ENCODE results near the gene TXNRD2. TPM values are rescaled to one million over a fixed set of nuclear protein-coding genes. Genes with fewer than 3 reads are reported as not detected.
"Not testable (repeated sequence)": the region's sequence is repeated elsewhere in the genome, so short reads cannot be mapped to it uniquely, and the experiment has no call there.

Gene TXNRD2
- total RNA-seq, 1 donor from 2014 or later = 23.5 TPM

DNA sequence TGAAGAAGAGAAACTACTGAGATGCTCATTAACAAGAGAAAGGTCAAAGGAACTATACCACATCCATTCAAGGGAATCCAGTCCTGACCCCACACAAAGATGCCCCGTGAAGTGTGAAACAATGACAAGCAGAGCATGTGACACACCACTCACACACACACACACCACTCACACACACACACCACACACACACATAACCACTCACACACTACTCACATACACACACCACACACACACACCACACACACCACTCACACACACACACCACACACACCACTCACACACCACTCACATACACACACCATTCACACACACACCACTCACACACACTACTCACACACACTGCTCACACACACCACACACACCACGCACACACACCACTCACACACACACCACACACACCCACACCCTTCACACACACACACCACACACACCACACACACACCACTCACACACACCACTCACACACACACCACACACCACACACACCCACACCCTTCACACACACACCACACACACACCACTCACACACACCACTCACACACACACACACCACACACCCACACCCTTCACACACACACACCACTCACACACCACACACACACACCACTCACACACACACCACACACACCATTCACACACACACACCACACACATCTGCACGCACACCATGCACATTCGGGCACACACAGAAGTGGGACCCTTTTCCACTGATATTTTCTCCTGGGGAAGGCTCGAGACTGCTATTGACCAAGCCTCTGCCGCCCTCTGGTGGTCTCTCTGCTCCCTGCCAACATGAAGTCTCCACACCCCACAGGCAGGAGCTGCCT lies 32.1 kb downstream of the TXNRD2 start:
- Mint-ChIP-seq H3K4me3 (no peak overlapping the region), H3K36me3 (ENCODE audit: low read depth) (peaks cover 13% of the 10 kb centered on the region), H3K27me3 (no peaks in the 10 kb centered on the region), H3K27ac (no peak overlapping the region), H3K9me3 (no peaks in the 10 kb centered on the region), H3K4me1 (peaks cover 5% of the 10 kb centered on the region)
- intact Hi-C loops (cut with micrococcal nuclease) = loop anchor here (1.0 kb wide), 1 partner anchor 179 kb away; no protein-coding TSS in a partner anchor
- DNase-seq = peak; percentile 93

- H3K27ac Mint-ChIP-seq; H3K4me3 Mint-ChIP-seq; DNase-seq; H3K4me1 Mint-ChIP-seq; intact Hi-C loops (cut with micrococcal nuclease); H3K27me3 Mint-ChIP-seq; H3K36me3 Mint-ChIP-seq (ENCODE audit: low read depth); H3K9me3 Mint-ChIP-seq: not testable (repeated sequence)
These were observed 33.7 kb downstream of the TXNRD2 start for GRCh38 chr22:19907902-19908301.

- DNase-seq; H3K27ac Mint-ChIP-seq; H3K36me3 Mint-ChIP-seq (ENCODE audit: low read depth); H3K4me3 Mint-ChIP-seq; H3K27me3 Mint-ChIP-seq; H3K4me1 Mint-ChIP-seq; intact Hi-C loops (cut with micrococcal nuclease); H3K9me3 Mint-ChIP-seq: not testable (repeated sequence)
These were observed 34.8 kb downstream of the TXNRD2 start for GRCh38 chr22:19906864-19907263.

DNA sequence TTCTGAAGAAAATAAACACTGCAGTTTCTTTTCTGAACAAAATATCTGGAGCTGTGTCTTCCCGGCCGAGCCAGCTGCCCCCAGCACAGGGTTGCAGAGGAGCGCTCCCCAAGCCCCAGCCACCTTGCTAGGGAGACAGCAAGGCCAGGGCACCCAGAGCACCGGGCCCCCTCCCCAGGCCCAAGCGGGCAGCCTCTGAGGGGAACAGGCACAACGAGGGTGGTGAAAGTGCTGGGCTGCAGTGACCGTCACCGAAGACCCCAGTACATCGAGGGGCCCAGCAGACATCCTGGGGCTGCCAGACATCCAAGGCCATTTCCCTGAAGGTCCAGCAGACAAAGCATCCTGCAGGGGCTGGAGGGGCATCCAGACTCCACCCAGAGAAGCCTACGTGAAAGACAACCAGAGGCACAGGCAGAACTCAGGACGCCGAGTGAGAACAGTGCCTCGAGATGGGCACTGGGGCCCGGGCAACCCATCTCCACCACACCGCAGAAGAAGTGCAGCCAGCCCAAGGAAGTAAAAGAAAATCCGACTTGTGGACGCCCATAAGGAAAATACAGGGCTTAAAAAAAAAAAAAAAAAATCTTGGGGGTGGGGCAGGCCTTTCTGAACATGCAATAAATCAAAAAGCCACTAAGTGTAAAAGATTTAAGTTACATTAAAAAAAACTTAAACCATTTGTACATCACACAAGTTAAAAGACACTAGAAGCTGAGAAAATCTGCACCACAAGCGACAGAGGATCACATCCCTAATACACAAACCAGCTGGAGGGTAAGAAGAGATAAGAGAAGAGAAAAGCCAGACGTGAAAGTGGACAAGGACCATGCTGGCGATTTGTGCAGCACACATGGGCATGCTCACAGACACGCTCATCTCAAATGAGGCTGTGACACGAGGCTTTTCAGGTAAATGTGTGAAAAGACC lies 36.0 kb downstream of the TXNRD2 start:
- DNase-seq = no peak

GRCh38 chr22:19904935-19905334 lies 36.7 kb downstream of the TXNRD2 start:
- no peak for DNase-seq
- no peaks in the 10 kb centered on the region for H3K9me3 Mint-ChIP-seq
- peaks cover 2% of the 10 kb centered on the region for H3K36me3 Mint-ChIP-seq (ENCODE audit: low read depth)
- no peak overlapping the region for H3K4me3 Mint-ChIP-seq
- intact Hi-C loops (cut with micrococcal nuclease) = no loop called here
- H3K27me3 Mint-ChIP-seq = no peaks in the 10 kb centered on the region
- no peak overlapping the region for H3K27ac Mint-ChIP-seq
- peaks cover 5% of the 10 kb centered on the region for H3K4me1 Mint-ChIP-seq

More for the DNA sequence above, 36.0 kb downstream of the TXNRD2 start:
- intact Hi-C loops (cut with micrococcal nuclease) = no loop called here
- Mint-ChIP-seq H3K36me3 (ENCODE audit: low read depth) (peaks cover 2% of the 10 kb centered on the region), H3K4me1 (peaks cover 5% of the 10 kb centered on the region), H3K27ac (no peak overlapping the region), H3K27me3 (no peaks in the 10 kb centered on the region), H3K9me3 (no peaks in the 10 kb centered on the region), H3K4me3 (no peak overlapping the region)

DNA sequence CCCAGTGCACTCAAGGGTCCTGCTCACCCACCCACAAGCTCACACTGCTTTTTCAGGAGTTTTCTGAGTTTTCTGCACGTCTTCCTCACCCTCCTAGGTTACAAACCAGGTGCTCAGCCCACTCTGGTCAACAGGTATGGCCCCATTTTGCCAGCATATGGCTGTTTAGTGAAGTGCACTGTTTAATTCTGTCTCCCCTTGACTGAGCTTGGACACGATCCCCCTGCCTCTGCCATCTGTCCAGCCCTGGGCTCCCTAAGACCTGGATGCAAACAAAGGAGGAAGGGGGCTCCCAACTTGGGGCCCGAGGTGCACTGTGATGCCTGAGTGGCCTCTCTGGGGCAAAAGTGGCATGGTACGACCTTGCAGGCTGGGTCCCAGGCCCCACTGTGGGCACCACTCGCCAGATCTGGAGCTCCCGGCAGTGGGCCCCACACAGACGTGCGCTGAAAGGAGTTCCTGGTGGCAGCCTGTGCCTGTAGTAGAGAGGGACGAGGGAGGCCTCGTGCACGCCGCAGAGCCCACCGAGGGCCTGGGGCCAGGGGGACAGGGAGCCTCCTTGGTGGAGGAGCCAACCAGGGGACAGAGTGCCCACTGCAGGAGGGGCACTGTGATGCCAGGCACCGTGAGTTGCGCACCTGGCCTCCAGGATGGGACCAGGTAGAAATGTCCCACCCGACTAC lies 37.3 kb downstream of the TXNRD2 start:
- no peak for DNase-seq
- Mint-ChIP-seq H3K4me1 (peaks cover under 1% of the 10 kb centered on the region), H3K4me3 (no peak overlapping the region), H3K27me3 (no peaks in the 10 kb centered on the region), H3K9me3 (no peaks in the 10 kb centered on the region), H3K36me3 (ENCODE audit: low read depth) (no peaks in the 10 kb centered on the region), H3K27ac (no peak overlapping the region)
- intact Hi-C loops (cut with micrococcal nuclease) = no loop called here

DNA sequence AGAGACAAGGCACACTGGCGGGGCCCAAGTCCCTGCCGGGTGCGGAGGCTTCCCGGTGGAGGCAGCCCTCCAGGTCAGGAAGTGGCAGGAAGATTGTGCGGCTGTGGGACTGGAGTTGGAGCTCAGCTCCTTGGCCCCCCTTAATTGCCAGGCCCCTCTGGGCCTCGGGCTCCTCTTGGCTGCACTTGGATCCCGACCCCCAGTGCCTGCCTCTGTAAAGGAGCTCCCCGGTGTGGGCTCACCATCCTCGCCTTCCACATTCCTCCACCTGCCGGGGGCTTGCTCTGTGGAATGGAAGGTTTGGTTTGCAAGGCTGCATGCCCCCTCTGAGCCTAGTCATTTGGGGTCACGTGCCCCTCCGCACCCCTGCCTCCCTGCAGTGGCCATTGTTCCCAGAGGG lies 38.1 kb downstream of the TXNRD2 start:
- Mint-ChIP-seq H3K27ac (no peak overlapping the region), H3K27me3 (no peaks in the 10 kb centered on the region), H3K9me3 (no peaks in the 10 kb centered on the region), H3K4me3 (no peak overlapping the region), H3K36me3 (ENCODE audit: low read depth) (no peaks in the 10 kb centered on the region), H3K4me1 (no peaks in the 10 kb centered on the region)
- DNase-seq = no peak
- intact Hi-C loops (cut with micrococcal nuclease) = no loop called here

DNA sequence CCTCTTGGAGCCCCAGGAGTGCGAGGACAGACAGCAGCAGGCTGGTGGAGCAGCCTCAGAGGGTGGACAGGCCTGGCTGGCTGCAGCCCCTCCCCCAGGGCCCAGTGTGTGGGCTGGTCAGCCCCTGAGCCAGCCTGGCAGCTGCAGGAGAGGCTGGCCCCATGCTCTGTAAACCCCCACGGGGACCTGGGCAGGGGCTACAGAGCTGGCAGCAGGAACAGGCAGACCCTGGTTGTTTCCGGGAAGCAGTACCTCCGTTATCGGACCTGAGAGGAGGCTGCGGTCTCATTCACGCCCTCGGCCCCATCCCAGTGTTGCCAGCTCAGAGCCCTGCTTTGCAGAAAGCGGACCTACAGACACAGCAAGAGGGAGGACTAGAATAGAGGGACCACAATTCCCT lies 38.6 kb downstream of the TXNRD2 start:
- Mint-ChIP-seq H3K36me3 (ENCODE audit: low read depth) (no peaks in the 10 kb centered on the region), H3K4me3 (no peak overlapping the region), H3K27me3 (no peaks in the 10 kb centered on the region), H3K27ac (no peak overlapping the region), H3K4me1 (no peaks in the 10 kb centered on the region), H3K9me3 (no peaks in the 10 kb centered on the region)
- intact Hi-C loops (cut with micrococcal nuclease) = no loop called here
- DNase-seq = no peak

- Mint-ChIP-seq H3K27ac (no peak overlapping the region), H3K36me3 (ENCODE audit: low read depth) (no peaks in the 10 kb centered on the region), H3K9me3 (no peaks in the 10 kb centered on the region), H3K4me3 (no peak overlapping the region), H3K27me3 (no peaks in the 10 kb centered on the region), H3K4me1 (no peaks in the 10 kb centered on the region)
- intact Hi-C loops (cut with micrococcal nuclease) = no loop called here
- no peak for DNase-seq
These were observed 39.3 kb downstream of the TXNRD2 start for GRCh38 chr22:19902245-19902715.

DNA sequence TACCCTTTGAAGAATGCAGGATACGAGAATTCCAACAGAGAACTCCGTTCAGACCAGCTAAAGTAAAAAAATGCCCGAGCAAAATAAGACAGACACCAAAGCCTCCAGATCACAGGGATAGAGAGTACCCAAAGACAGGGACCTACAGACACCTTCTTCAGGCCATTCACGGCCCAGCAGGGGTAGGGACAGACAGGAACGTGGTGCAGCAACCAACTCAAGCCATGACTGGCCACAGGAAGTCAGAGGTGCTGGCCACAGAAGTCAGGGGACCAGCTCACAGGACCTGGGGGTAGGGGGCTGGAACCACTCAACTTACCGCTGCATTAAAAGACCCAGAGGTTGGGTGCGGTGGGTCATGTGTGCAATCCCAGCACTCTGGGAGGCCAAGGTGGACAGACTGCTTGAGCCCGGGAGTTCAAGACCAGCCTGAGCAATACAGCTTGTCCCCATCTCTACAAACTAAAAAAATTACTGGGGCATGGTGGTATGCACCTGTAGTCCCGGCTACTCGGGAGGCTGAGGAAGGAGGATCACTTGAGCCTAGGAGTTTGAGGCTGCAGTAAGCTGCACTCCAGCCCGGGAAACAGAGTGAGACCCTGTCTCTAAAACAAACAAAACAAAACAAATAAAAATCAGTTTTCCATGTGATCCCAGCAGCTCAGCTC lies 39.9 kb downstream of the TXNRD2 start:
- no peaks in the 10 kb centered on the region for H3K27me3 Mint-ChIP-seq
- intact Hi-C loops (cut with micrococcal nuclease) = no loop called here
- DNase-seq = no peak

DNA sequence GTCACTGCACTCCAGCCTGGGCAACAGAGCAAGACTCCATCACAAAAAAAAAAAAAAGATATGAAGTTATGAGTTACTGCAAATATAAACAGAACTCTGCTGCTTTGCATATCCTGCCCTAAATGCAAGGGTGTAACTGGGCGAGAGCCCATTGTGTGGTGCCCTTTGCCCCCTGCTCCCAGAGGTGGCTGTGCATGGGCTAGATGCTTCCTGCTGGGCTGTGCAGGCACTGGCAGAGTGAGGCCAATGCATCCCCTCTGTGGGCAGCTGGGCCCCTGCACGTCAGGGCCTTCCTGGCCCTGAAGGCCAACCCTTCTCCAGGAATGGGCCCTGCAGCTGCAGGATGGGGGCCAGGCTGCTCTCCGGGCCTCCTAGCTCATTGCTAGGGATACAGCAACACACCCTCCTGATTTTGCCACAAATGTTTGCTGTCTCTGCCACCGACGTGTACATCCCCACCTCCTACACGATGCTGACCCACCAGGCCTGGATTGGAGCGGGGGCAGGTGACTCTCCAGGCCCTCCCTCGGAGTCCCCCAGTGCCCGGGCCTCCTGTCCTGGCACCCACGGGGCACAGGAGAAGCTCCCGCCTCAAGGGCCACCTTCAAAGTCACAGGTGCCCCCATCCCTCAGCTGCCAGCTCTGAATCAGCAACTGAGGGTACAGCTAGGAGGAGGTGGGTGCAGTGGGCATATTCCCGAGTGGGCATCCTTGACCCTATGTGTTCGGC lies 40.7 kb downstream of the TXNRD2 start:
- Mint-ChIP-seq H3K36me3 (ENCODE audit: low read depth) (no peaks in the 10 kb centered on the region), H3K9me3 (no peaks in the 10 kb centered on the region), H3K27me3 (no peaks in the 10 kb centered on the region), H3K4me3 (no peak overlapping the region), H3K4me1 (peaks cover 2% of the 10 kb centered on the region), H3K27ac (no peak overlapping the region)
- intact Hi-C loops (cut with micrococcal nuclease) = no loop called here
- no peak for DNase-seq

More for the DNA sequence above, 39.9 kb downstream of the TXNRD2 start:
- no peaks in the 10 kb centered on the region for H3K9me3 Mint-ChIP-seq
- no peaks in the 10 kb centered on the region for H3K4me1 Mint-ChIP-seq
- H3K36me3 Mint-ChIP-seq (ENCODE audit: low read depth) = no peaks in the 10 kb centered on the region
- H3K4me3 Mint-ChIP-seq = no peak overlapping the region
- H3K27ac Mint-ChIP-seq = no peak overlapping the region

- H3K36me3 Mint-ChIP-seq (ENCODE audit: low read depth) = peaks cover 1% of the 10 kb centered on the region
- H3K4me3 Mint-ChIP-seq = no peak overlapping the region
- H3K27me3 Mint-ChIP-seq = no peaks in the 10 kb centered on the region
- intact Hi-C loops (cut with micrococcal nuclease) = no loop called here
- no peak overlapping the region for H3K27ac Mint-ChIP-seq
- H3K4me1 Mint-ChIP-seq = peaks cover 3% of the 10 kb centered on the region
- no peak for DNase-seq
- no peaks in the 10 kb centered on the region for H3K9me3 Mint-ChIP-seq
These were observed 42.6 kb downstream of the TXNRD2 start for GRCh38 chr22:19898831-19899567.

Measured in activated CD4-positive, alpha-beta T cell treated with anti-CD3 and anti-CD28 coated beads, Interleukin-2, amount 10 ng/mL, durations not matched to agents 24 days and 14 days (primary cell).